Sigmoid colon (tissue), 7 donors: ENCODE results near the gene AP3B1. TPM values are rescaled to one million over a fixed set of nuclear protein-coding genes. Genes with fewer than 3 reads are reported as not detected.
"Not testable (repeated sequence)": the region's sequence is repeated elsewhere in the genome, so short reads cannot be mapped to it uniquely, and the experiment has no call there.

Experiments
- DNase-seq: peaks from one replicate; pipeline ENCODE4 v3.0.0-alpha.2; 2019
- H3K27ac ChIP-seq, 4 donors: fragments of 200-600 bp; sonication (generic); one replicate each; pipeline ENCODE4 v1.5.1; 2016 to 2019; ENCODE audit warnings: mild to moderate bottlenecking in 1 of 4
- H3K27me3 ChIP-seq, 3 donors: fragments of 200-600 bp; sonication (generic); one replicate each; pipeline ENCODE4 v1.5.1; 2019; ENCODE audit warnings: mild to moderate bottlenecking in 1 of 3
- H3K36me3 ChIP-seq, 4 donors: fragments of 200-600 bp; sonication (generic); one replicate each; pipeline ENCODE4 v1.5.1; 2016 to 2019
- H3K4me1 ChIP-seq, 4 donors: fragments of 200-600 bp; sonication (generic); one replicate each; pipeline ENCODE4 v1.5.1; 2017 to 2019
- H3K4me3 ChIP-seq, 4 donors: fragments of 200-600 bp; sonication (generic); one replicate each; pipeline ENCODE4 v1.5.1; 2017 to 2019; ENCODE audit warnings: mild to moderate bottlenecking in 2 of 4, moderate library complexity in 1 of 4
- H3K9me3 ChIP-seq, 4 donors: fragments of 200-600 bp in 3 of 4; sonication (generic) in 3 of 4; one replicate each; pipeline versions ENCODE4 v1.5.1 to v1.6.1; 2013 to 2019
- EP300 ChIP-seq, 4 donors: sonication (generic); formaldehyde crosslinking; IDR thresholded peaks; one replicate each; pipeline ENCODE4 v1.6.1; 2017; ENCODE audit warnings: antibody characterized with exemption in 4 of 4
- POLR2A ChIP-seq, 2 donors: fragments of 450-650 bp; IDR thresholded peaks; one replicate each; pipeline ENCODE4 v1.6.1; 2016; ENCODE audit warnings: antibody characterized with exemption in 2 of 2, mild to moderate bottlenecking in 2 of 2, moderate library complexity in 2 of 2
- POLR2AphosphoS5 ChIP-seq, 4 donors: sonication (generic); formaldehyde crosslinking; IDR thresholded peaks; one replicate each; pipeline ENCODE4 v1.6.1; 2017; ENCODE audit warnings: antibody characterized with exemption in 4 of 4
- WGBS, 2 donors: extraction: QIAGEN DNeasy Blood & Tissue Kit; methylation state at CpG; one replicate each; pipeline ENCODE4 v1.1.7; 2013; 5-methylcytosine and 5-hydroxymethylcytosine counted together
- intact Hi-C: fragments of 100-400 bp; cut with DNase I; formaldehyde crosslinking; loops from one replicate; pipeline ENCODE4 v1.15.1; 2023
- polyA plus RNA-seq, 3 donors: library from polyadenylated mRNA; stranded (reverse); fragments of 200-250 nt; gene quantifications; one replicate each; pipeline ENCODE4 v1.2.3, GENCODE V29; 2013
- total RNA-seq, 4 donors: library from RNA; depleted of rRNA; stranded (reverse); fragments of >200 nt; gene quantifications; one replicate each; pipeline ENCODE4 v1.1.0, GENCODE V29; 2016
- TF ChIP-seq, protein P1 (sequence below), 4 experiments: fragments of 450-650 bp in 3 of 4; fragments of 200-600 bp in 1 of 4; IDR thresholded peaks; one replicate each; pipeline ENCODE4 v1.5.1; 2016 to 2019; ENCODE audit warnings: antibody characterized with exemption in 4 of 4, mild to moderate bottlenecking in 3 of 4, moderate library complexity in 2 of 4
- donor health status: healthy with polysubstance abuse.
- donor health status: Bipolar disorder and iron deficiency.
- donor health status: healthy.

AP3B1 gene
- total and polyA plus RNA-seq, 7 donors: 26.8 to 48.2 (median 35.1) TPM

DNA sequence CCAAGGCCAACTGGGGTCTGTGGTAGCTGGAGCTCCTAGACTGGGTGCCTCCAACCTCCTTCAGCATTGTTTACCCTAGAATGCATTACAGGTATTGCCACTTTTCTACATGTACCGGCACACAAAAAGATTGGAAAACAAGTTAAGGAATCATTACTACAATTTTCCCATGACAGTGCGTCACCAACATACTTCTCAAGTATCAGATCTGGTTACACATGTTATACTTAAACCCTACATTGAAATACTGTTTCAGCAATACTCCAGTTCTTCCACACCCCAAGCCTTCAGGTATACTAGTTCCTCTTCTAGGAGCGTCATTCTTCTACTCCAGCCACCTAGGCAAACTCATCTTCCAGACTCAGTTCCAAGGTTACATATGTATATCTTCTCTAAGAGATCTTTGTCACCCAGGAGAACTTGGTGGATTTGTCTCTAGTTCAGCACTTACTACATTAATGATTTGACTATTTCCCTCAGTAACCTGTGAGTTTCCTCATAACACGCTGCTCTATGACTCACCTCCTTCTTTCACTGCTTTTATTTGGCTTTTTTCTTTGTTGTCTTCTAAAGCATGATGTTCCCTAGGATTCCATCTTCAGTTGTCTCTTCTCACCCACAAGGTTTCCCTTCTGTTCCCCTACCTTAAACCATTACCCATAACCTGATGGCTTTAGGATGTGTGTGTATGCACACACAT, 217.0 kb downstream of the AP3B1 start:
- Histone ChIP-seq H3K27ac (no peak overlapping the region), H3K27me3 (no peaks in the 10 kb centered on the region), H3K4me1 (no peaks in the 10 kb centered on the region), H3K4me3 (no peak overlapping the region), H3K36me3 (no peaks in the 10 kb centered on the region), H3K9me3 (no peaks in the 10 kb centered on the region)
- no peak for DNase-seq
- intact Hi-C loops: no loop called here
- TF ChIP-seq, protein P1, sequence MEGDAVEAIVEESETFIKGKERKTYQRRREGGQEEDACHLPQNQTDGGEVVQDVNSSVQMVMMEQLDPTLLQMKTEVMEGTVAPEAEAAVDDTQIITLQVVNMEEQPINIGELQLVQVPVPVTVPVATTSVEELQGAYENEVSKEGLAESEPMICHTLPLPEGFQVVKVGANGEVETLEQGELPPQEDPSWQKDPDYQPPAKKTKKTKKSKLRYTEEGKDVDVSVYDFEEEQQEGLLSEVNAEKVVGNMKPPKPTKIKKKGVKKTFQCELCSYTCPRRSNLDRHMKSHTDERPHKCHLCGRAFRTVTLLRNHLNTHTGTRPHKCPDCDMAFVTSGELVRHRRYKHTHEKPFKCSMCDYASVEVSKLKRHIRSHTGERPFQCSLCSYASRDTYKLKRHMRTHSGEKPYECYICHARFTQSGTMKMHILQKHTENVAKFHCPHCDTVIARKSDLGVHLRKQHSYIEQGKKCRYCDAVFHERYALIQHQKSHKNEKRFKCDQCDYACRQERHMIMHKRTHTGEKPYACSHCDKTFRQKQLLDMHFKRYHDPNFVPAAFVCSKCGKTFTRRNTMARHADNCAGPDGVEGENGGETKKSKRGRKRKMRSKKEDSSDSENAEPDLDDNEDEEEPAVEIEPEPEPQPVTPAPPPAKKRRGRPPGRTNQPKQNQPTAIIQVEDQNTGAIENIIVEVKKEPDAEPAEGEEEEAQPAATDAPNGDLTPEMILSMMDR (IDR thresholded peaks at IDR 0.05): no peak
- no peak for TF ChIP-seq POLR2A (IDR thresholded peaks at IDR 0.05)
- no peak for TF ChIP-seq EP300 (IDR thresholded peaks at IDR 0.05)
- no peak for TF ChIP-seq POLR2AphosphoS5 (IDR thresholded peaks at IDR 0.05)
- 93 to 96% methylated on average over 4 of the region's 4 CpGs for WGBS, 2 donors

DNA sequence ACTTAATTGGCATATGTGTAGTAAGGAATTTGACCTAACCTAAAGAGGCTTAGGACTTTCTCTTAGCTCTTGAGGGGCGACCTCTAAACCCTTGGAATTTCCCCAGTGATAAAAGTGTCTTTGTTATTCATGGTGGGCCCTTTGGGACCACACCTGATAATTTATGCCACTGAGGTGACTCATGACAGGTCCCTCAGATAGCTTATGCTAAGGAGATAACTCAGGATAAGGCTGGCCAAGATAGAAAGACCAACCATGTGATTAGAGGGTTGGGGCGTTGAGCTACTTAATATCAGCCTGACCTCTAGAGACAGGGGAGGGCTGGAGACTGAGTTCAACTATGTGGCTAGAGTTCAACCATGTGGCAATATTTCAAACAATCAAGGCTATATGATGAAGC, 218.1 kb downstream of the AP3B1 start:
- Histone ChIP-seq H3K36me3 (no peaks in the 10 kb centered on the region), H3K27me3 (no peaks in the 10 kb centered on the region), H3K9me3 (no peaks in the 10 kb centered on the region), H3K27ac (no peak overlapping the region), H3K4me3 (no peak overlapping the region), H3K4me1 (no peaks in the 10 kb centered on the region)
- intact Hi-C loops: no loop called here
- TF ChIP-seq POLR2AphosphoS5 (IDR thresholded peaks at IDR 0.05) (no peak), POLR2A (IDR thresholded peaks at IDR 0.05) (no peak), EP300 (IDR thresholded peaks at IDR 0.05) (no peak)
- TF ChIP-seq, protein P1 (IDR thresholded peaks at IDR 0.05): no peak
- DNase-seq: no peak
- WGBS, 2 donors: 87 to 98% methylated on average over 2 of the region's 2 CpGs

- Histone ChIP-seq H3K27ac (no peak overlapping the region), H3K27me3 (no peaks in the 10 kb centered on the region), H3K4me3 (no peak overlapping the region), H3K36me3 (no peaks in the 10 kb centered on the region), H3K9me3 (no peaks in the 10 kb centered on the region), H3K4me1 (no peaks in the 10 kb centered on the region)
- intact Hi-C loops: no loop called here
- no peak for TF ChIP-seq POLR2AphosphoS5 (IDR thresholded peaks at IDR 0.05)
- TF ChIP-seq EP300 (IDR thresholded peaks at IDR 0.05): no peak
- TF ChIP-seq, protein P1 (IDR thresholded peaks at IDR 0.05): no peak
- TF ChIP-seq POLR2A (IDR thresholded peaks at IDR 0.05): no peak
- 95 to 99% methylated on average over 3 of the region's 3 CpGs for WGBS, 2 donors
- DNase-seq: no peak
Measured at GRCh38 chr5:78075301-78075700, 219.2 kb downstream of the AP3B1 start.

DNA sequence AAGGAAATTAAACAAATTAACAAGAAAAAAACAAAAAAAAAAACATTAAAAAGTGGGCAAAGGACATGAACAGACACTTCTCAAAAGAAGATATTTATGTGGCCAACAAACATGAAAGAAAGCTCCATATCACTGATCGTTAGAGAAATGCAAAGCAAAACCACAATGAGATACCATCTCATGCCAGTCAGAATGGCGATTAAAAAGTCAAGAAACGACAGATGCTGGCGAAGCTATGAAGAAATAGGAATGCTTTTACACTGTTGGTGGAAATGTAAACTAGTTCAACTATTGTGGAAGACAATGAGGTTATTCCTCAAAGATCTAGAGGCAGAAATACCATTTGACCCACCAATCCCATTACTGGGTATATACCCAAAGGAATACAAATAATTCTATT, 223.8 kb downstream of the AP3B1 start:
- H3K27me3 ChIP-seq, H3K9me3 ChIP-seq, H3K36me3 ChIP-seq, H3K27ac ChIP-seq, H3K4me1 ChIP-seq, DNase-seq, intact Hi-C loops, H3K4me3 ChIP-seq: not testable (repeated sequence)
- 83 to 97% methylated on average over 4 of the region's 4 CpGs for WGBS, 2 donors

DNA sequence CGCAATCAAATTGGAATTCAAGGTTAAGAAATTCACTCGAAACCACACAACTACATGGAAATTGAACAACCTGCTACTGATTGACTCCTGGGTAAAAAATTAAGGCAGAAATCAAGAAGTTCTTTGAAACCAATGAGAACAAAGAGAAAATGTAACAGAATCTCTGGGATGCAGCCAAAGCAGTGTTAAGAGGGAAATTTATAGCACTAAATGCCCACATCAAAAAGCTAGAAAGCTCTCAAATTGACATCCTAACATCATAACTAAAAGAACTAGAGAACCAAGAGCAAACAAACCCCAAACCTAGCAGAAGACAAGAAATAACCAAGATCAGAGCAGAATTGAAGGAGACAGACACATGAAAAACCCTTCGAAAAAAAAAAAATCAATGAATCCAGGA, 226.9 kb downstream of the AP3B1 start:
- H3K9me3 ChIP-seq, H3K4me1 ChIP-seq, intact Hi-C loops, DNase-seq, H3K36me3 ChIP-seq, H3K4me3 ChIP-seq, H3K27ac ChIP-seq, H3K27me3 ChIP-seq: not testable (repeated sequence)
- WGBS, 2 donors: 95 to 98% methylated on average over 3 of the region's 3 CpGs

- H3K4me3 ChIP-seq, intact Hi-C loops, H3K27me3 ChIP-seq, H3K27ac ChIP-seq, DNase-seq, H3K36me3 ChIP-seq, H3K9me3 ChIP-seq, H3K4me1 ChIP-seq: not testable (repeated sequence)
- 98 to 99% methylated on average over 5 of the region's 5 CpGs for WGBS, 2 donors
Measured at GRCh38 chr5:78066722-78067121, 227.8 kb downstream of the AP3B1 start.
